HepG2 (cell line): ENCODE data around the gene BAIAP2L1.

Source experiments
- CTCF ChIP-seq: sonication (generic); formaldehyde crosslinking; IDR thresholded peaks from 2 replicates; pipeline ENCODE4 v1.5.0; 2020; ENCODE audit warnings: mild to moderate bottlenecking, missing genetic modification reagents, moderate library complexity
- ERF ChIP-seq: IDR thresholded peaks from 2 replicates; pipeline ENCODE4 v1.6.1; 2018; ENCODE audit warnings: missing biosample characterization, missing genetic modification reagents
- GPBP1L1 ChIP-seq: sonication (generic); formaldehyde crosslinking; IDR thresholded peaks from 2 replicates; pipeline ENCODE4 v1.5.0; 2020; ENCODE audit warnings: mild to moderate bottlenecking, missing genetic modification reagents
- HDAC6 ChIP-seq: fragments of 200-600 bp; sonication (generic); IDR thresholded peaks from 2 replicates; pipeline ENCODE4 v1.7.0; 2017; ENCODE audit warnings: mild to moderate bottlenecking, antibody characterized with exemption, low read length, low read depth
- HOXA9 ChIP-seq: sonication (generic); formaldehyde crosslinking; IDR thresholded peaks from 2 replicates; pipeline ENCODE4 v1.8.1; 2022; ENCODE audit warnings: missing genetic modification reagents, mild to moderate bottlenecking, moderate library complexity, borderline replicate concordance
- MAX ChIP-seq: IDR thresholded peaks from 2 replicates; pipeline ENCODE4 v1.6.1; 2012; ENCODE audit warnings: inconsistent platforms
- PHF8 ChIP-seq: sonication (generic); formaldehyde crosslinking; IDR thresholded peaks from 2 replicates; pipeline ENCODE4 v1.5.0; 2020; ENCODE audit warnings: missing genetic modification reagents
- SCMH1 ChIP-seq: sonication (generic); formaldehyde crosslinking; IDR thresholded peaks from 2 replicates; pipeline ENCODE4 v1.9.0; 2021; ENCODE audit warnings: missing genetic modification reagents, mild to moderate bottlenecking, borderline replicate concordance
- STAT5B ChIP-seq: sonication (generic); formaldehyde crosslinking; IDR thresholded peaks from 2 replicates; pipeline ENCODE4 v1.4.0; 2020; ENCODE audit warnings: missing genetic modification reagents
- ZNF24 ChIP-seq: fragments of 450-650 bp; IDR thresholded peaks from 2 replicates; pipeline ENCODE4 v1.6.1; 2017; ENCODE audit warnings: antibody characterized with exemption, mild to moderate bottlenecking
- ZNF3 ChIP-seq: IDR thresholded peaks from 2 replicates; pipeline ENCODE4 v1.7.0; 2017; ENCODE audit warnings: inconsistent platforms

GRCh38 chr7:98420966-98421612 lies 20.2 kb upstream of the BAIAP2L1 start:
- TF ChIP-seq STAT5B (no peak), ZNF3 (CRISPR knock-in tag) (no peak), HDAC6 (no peak), HOXA9 (CRISPR knock-in tag) (no peak), SCMH1 (no peak), ZNF24 (no peak), CTCF (CRISPR knock-in tag) (peak; percentile 99), PHF8 (CRISPR knock-in tag) (peak; percentile 48; the same call in 1 of the 2 replicates), MAX (peak; percentile 70; the same call in 1 of the 2 replicates), GPBP1L1 (CRISPR knock-in tag) (no peak), ERF (peak; percentile 85)
